Muscle layer of colon (tissue), 2 donors: Measurements from ENCODE around the gene NEK8.
"Not testable (repeated sequence)": the region's sequence is repeated elsewhere in the genome, so short reads cannot be mapped to it uniquely, and the experiment has no call there.

ENCODE experiments used
- H3K27ac ChIP-seq: one replicate; pipeline ENCODE4 v1.7.0; 2013; ENCODE audit warnings: low read depth, mild to moderate bottlenecking, low read length, moderate library complexity
- H3K27me3 ChIP-seq, 2 donors: one replicate each; pipeline ENCODE4 v1.7.0; 2013; ENCODE audit warnings: low read length in 2 of 2, mild to moderate bottlenecking in 2 of 2; ENCODE audit not compliant: insufficient read depth in 2 of 2, control insufficient read depth in 1 of 2
- H3K36me3 ChIP-seq: one replicate; pipeline ENCODE4 v1.7.0; 2013; ENCODE audit warnings: mild to moderate bottlenecking, low read length; ENCODE audit not compliant: insufficient read depth
- H3K4me1 ChIP-seq: one replicate; pipeline ENCODE4 v1.7.0; 2013; ENCODE audit warnings: mild to moderate bottlenecking, low read length; ENCODE audit not compliant: insufficient read depth
- H3K4me3 ChIP-seq, 2 donors: one replicate each; pipeline ENCODE4 v1.7.0; 2013; ENCODE audit warnings: low read length in 2 of 2, low read depth in 1 of 2, mild to moderate bottlenecking in 1 of 2, moderate library complexity in 1 of 2
- H3K9ac ChIP-seq: one replicate; pipeline ENCODE4 v1.7.0; 2013; ENCODE audit warnings: low read length
- H3K9me3 ChIP-seq: one replicate; pipeline ENCODE4 v1.7.0; 2013; ENCODE audit warnings: mild to moderate bottlenecking, low read length
- donor health status: abdominal sarcoma.
- donor health status: Adenocarcinoma of cecum.

NEK8 gene

DNA sequence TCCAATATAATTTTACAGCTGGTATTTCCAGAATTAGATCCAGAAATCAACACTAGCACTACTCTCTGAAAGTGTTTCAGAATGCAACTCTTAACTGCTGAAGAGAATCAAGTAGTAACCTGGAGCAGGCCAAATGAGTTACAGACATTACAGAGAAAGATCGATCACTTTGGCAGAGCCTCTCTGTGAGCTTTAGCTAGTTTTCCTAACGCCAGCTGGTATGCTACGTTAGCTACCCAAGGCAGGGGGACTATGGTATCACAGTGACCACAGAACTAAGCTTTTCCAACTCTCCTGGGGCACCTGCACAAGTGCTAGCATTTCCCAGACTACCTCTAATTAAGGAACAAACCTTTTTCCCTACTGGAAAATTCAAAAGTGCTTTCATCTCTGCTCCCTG lies 45.6 kb downstream of the NEK8 start:
- Histone ChIP-seq H3K4me1 (peaks cover 5% of the 10 kb centered on the region), H3K27me3 (no peaks in the 10 kb centered on the region), H3K4me3 (no peak overlapping the region), H3K27ac (no peak overlapping the region), H3K36me3 (no peaks in the 10 kb centered on the region), H3K9ac (no peak overlapping the region), H3K9me3 (no peaks in the 10 kb centered on the region)

DNA sequence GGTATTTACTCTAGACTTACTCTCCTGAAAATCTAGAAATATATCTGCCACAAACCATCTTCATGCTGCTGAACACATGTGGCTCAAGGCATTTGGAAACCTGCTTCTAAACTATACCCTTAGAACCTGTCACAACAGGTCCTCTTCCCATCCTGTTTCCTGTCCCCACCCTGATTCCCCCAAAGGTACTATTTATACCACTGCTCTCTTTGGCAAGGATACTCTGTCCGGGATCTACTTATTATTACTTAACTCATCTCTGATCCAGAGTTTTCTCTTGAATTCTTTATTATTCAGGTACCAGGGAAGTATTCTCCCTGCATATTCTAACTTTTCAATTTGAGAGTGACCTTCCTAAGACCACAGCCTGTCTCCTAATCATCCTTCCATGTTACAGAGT lies 48.6 kb downstream of the NEK8 start:
- no peak overlapping the region for H3K27ac ChIP-seq
- peaks cover 5% of the 10 kb centered on the region for H3K4me1 ChIP-seq
- no peaks in the 10 kb centered on the region for H3K27me3 ChIP-seq
- H3K36me3 ChIP-seq, result no peaks in the 10 kb centered on the region
- no peak overlapping the region for H3K4me3 ChIP-seq
- no peaks in the 10 kb centered on the region for H3K9me3 ChIP-seq
- H3K9ac ChIP-seq, result no peak overlapping the region

DNA sequence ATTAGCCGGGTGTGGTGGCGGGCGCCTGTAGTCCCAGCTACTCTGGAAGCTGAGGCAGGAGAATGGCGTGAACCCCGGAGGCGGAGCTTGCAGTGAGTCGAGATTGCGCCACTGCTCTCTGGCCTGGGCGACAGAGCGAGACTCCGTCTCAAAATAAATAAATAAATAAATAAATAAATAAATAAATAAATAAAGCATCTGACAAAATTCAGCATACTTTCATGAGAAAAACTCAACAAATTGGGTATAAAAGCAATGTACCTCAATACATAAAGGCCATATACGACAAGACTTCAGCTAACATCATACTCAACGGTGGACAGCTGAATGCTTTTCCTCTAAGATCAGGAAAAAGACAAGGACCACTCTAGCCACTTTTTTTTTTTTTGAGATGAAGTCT lies 51.0 kb downstream of the NEK8 start:
- not testable (repeated sequence) for H3K4me3 ChIP-seq, H3K27ac ChIP-seq, H3K36me3 ChIP-seq, H3K9ac ChIP-seq, H3K4me1 ChIP-seq, H3K27me3 ChIP-seq, H3K9me3 ChIP-seq

DNA sequence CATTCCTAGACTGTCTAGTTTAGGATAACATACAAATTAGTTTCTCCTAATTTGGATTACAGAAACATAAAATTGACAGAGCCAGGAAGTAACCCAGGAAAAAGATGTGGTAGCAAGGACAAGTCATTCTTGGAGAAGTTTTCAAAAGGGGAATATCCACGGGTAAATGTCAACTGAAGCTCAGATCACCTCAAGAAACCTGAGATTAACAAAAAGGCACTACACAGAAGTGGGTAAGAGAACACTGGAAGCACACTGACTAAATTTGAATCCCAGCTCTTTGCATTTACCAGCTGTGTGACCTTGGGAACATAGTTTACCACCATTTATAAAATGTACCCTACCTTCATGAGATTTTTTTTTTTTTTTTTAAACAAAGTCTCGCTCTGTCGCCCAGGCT lies 54.6 kb downstream of the NEK8 start:
- Histone ChIP-seq H3K4me3 (no peak overlapping the region), H3K9me3 (no peaks in the 10 kb centered on the region), H3K4me1 (no peaks in the 10 kb centered on the region), H3K36me3 (no peaks in the 10 kb centered on the region), H3K27me3 (no peaks in the 10 kb centered on the region), H3K27ac (no peak overlapping the region), H3K9ac (no peak overlapping the region)

DNA sequence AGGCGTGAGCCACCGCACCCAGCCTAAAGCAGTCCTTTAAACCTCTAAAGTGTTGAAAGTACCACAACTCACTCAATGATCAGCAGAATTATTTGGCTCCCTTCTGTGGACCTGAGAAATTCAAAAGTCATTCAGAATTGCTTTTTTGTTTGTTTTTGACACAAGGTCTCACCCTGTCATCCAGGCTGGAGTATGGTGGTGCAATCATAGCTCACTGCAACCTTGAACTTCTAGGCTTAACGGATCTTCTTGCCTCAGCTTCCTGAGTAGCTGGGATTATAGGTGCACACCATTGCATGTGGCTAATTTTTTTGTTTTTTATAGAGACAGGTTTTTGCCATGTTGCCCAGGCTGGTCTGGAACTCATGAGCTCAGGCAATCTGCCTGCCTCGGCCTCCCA lies 59.5 kb downstream of the NEK8 start:
- H3K4me1 ChIP-seq, result no peaks in the 10 kb centered on the region
- H3K27me3 ChIP-seq, result no peaks in the 10 kb centered on the region
- H3K4me3 ChIP-seq, result no peak overlapping the region
- no peak overlapping the region for H3K27ac ChIP-seq
- H3K36me3 ChIP-seq, result no peaks in the 10 kb centered on the region
- no peaks in the 10 kb centered on the region for H3K9me3 ChIP-seq
- H3K9ac ChIP-seq, result no peak overlapping the region
